ENCODE results near the gene HOXA5.
A peak's percentile ranks its signal among the peaks of the same experiment; 100 is the strongest.

The HOXA5 gene

DNA sequence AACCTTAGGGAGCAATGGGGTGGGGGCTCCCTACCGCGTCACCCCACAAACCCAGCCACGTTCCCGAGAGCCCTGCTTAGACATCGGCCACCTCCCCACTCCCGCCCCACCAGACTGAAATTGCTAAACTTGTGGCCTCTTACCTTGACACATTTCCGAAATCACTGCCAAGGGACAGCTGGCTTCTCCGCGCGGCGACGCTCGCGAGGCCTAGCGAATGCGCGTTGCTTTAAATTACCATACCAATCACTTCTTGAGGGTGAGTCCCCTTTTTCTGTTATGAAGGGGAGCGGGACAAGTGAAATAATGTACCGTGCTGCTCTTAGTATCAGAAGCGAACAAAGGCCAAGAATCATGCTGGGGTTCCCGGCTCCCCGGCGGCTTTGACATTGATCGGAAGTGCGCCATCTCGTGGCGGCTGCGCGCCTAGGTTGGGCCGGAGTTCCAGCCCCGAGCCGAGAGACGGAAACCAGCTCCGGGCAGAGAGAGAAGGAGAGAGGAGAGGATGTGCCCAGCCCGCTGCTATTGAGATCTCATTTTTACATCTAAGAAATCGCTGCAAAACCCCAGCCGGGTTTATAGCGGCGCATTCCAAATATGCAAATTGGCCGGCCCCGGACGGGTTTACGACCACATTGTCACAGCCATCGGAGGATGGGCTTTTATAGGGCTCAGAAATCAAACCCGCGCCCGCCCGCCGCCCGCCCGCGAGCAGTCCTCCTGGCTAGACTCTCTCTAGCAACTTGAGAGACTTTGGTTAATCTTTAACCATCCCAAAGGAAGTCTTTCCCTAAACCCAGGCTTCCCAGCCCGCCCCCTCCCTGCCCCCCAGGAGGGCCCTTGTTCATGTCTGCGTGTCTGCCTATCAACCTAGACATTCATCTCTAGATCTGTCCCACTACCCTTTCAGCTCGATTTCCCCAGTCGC, 36.3 kb upstream of the HOXA5 start (continued):
- peak; percentile 48; the same call in 1 of the 2 replicates for TF ChIP-seq ZFP37 (tag by site-specific recombination; IDR thresholded peaks at IDR 0.05)
- TF ChIP-seq, protein P1, sequence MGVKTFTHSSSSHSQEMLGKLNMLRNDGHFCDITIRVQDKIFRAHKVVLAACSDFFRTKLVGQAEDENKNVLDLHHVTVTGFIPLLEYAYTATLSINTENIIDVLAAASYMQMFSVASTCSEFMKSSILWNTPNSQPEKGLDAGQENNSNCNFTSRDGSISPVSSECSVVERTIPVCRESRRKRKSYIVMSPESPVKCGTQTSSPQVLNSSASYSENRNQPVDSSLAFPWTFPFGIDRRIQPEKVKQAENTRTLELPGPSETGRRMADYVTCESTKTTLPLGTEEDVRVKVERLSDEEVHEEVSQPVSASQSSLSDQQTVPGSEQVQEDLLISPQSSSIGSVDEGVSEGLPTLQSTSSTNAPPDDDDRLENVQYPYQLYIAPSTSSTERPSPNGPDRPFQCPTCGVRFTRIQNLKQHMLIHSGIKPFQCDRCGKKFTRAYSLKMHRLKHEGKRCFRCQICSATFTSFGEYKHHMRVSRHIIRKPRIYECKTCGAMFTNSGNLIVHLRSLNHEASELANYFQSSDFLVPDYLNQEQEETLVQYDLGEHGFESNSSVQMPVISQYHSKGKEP (tag by site-specific recombination; IDR thresholded peaks at IDR 0.05): peak; percentile 44; the same call in 1 of the 2 replicates
- TF ChIP-seq ZNF529 (tag by site-specific recombination; IDR thresholded peaks at IDR 0.05; ENCODE audit: insufficient replicate concordance): no peak
- TF ChIP-seq MEIS1 (CRISPR knock-in tag; IDR thresholded peaks at IDR 0.05; ENCODE audit: borderline replicate concordance): no peak

DNA sequence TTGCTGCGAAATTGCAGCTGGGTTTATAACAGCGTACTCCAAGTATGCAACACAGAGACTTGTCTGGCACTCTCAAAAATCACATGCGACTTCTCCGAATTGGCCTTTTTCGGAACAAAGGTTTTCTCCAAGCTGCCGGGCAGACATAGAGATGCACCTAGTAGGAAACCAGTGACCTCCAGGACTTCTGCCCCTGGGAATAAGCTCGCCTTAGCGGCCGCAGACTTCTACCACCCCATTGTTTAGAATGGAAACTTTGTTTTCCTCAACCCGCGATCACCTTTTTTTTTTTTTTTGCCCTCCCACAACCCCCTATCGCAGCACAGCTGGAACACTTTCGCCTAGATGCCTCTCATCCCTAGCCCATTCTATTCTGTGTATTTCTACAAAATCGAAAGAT, 35.5 kb upstream of the HOXA5 start:
- CTCF ChIA-PET: interaction anchor here (0.6 to 3.7 kb wide), 13 partner anchors 9 to 951 kb away, joined by 3 to 15 read pairs (median 4); no protein-coding TSS in a partner anchor
- no peaks in the 10 kb centered on the region for H3K9me3 ChIP-seq (ENCODE audit: control insufficient read depth, insufficient read depth, low read depth, low read length)
- peaks cover 0 to 10% of the 10 kb centered on the region in 2 experiments; a peak in 2 of 3 replicates for H3K36me3 ChIP-seq (ENCODE audit: control insufficient read depth in 2 of 2, insufficient read depth in 1 of 2, low read length in 2 of 2)
- TF ChIP-seq ZNF76 (tag by site-specific recombination; IDR thresholded peaks at IDR 0.05; ENCODE audit: borderline replicate concordance, low read depth): peak; percentile 70
- TF ChIP-seq PRDM1 (tag by site-specific recombination; IDR thresholded peaks at IDR 0.05): peak; percentile 84
- TF ChIP-seq, protein P2, sequence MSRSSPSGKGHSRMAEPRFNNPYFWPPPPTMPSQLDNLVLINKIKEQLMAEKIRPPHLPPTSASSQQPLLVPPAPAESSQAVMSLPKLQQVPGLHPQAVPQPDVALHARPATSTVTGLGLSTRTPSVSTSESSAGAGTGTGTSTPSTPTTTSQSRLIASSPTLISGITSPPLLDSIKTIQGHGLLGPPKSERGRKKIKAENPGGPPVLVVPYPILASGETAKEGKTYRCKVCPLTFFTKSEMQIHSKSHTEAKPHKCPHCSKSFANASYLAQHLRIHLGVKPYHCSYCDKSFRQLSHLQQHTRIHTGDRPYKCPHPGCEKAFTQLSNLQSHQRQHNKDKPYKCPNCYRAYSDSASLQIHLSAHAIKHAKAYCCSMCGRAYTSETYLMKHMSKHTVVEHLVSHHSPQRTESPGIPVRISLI (tag by site-specific recombination; IDR thresholded peaks at IDR 0.05): 0 out of 2 replicates have a peak, but pooled peaks have one; percentile 50
- TF ChIP-seq, protein P3, sequence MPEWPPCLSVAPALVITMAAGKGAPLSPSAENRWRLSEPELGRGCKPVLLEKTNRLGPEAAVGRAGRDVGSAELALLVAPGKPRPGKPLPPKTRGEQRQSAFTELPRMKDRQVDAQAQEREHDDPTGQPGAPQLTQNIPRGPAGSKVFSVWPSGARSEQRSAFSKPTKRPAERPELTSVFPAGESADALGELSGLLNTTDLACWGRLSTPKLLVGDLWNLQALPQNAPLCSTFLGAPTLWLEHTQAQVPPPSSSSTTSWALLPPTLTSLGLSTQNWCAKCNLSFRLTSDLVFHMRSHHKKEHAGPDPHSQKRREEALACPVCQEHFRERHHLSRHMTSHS (tag by site-specific recombination; IDR thresholded peaks at IDR 0.05): no peak
- peak overlapping the region; percentile 99 for H3K27ac ChIP-seq (ENCODE audit: extremely low read depth, low read depth, low read length)
- H3K4me3 ChIP-seq (ENCODE audit: low read depth, low read length): peak overlapping the region; percentile 76
- POLR2A ChIA-PET: interaction anchor here (0.7 to 3.4 kb wide), 14 partner anchors 9 to 1317 kb away, joined by 4 to 62 read pairs (median 8); partner anchors contain the start of genes HOXA5, HOXA6, HOXA7 and HOXA9
- peaks cover 37% of the 10 kb centered on the region for H3K4me1 ChIP-seq (ENCODE audit: control insufficient read depth, insufficient read depth, low read length)

DNA sequence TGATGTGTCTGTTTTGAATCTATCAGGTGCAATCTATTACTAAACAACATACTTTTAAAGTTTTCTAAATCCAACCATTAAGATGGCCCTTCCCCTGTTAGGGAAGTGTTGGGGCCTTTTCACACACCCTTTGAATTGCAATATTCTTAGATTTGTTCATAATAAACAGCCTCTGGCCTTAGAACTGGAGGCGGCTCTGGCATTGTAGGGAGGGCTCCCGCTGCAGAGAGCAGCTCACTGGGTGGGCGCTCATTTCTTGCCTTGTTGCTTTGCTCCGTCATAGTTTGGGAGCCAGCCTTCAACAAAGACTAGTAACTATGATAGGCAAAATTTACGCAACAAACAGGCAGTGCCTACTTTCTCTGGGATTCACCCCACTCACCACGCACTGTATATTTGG, 34.9 kb upstream of the HOXA5 start:
- Histone ChIP-seq H3K36me3 (ENCODE audit: control insufficient read depth in 2 of 2, insufficient read depth in 1 of 2, low read length in 2 of 2) (peaks cover 0 to 10% of the 10 kb centered on the region in 2 experiments; a peak in 2 of 3 replicates), H3K9me3 (ENCODE audit: control insufficient read depth, insufficient read depth, low read depth, low read length) (no peaks in the 10 kb centered on the region), H3K27ac (ENCODE audit: extremely low read depth, low read depth, low read length) (peak overlapping the region; percentile 99), H3K4me1 (ENCODE audit: control insufficient read depth, insufficient read depth, low read length) (peaks cover 37% of the 10 kb centered on the region), H3K4me3 (ENCODE audit: low read depth, low read length) (peak overlapping the region; percentile 76)
- TF ChIP-seq, protein P4, sequence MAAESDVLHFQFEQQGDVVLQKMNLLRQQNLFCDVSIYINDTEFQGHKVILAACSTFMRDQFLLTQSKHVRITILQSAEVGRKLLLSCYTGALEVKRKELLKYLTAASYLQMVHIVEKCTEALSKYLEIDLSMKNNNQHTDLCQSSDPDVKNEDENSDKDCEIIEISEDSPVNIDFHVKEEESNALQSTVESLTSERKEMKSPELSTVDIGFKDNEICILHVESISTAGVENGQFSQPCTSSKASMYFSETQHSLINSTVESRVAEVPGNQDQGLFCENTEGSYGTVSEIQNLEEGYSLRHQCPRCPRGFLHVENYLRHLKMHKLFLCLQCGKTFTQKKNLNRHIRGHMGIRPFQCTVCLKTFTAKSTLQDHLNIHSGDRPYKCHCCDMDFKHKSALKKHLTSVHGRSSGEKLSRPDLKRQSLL (tag by site-specific recombination; IDR thresholded peaks at IDR 0.05): peak; percentile 76
- no peak for TF ChIP-seq ZNF2 (tag by site-specific recombination; IDR thresholded peaks at IDR 0.05)
- 0 out of 2 replicates have a peak, but pooled peaks have one; percentile 25 for TF ChIP-seq IKZF3 (tag by site-specific recombination; IDR thresholded peaks at IDR 0.05)
- no peak for TF ChIP-seq ZBTB20 (tag by site-specific recombination; IDR thresholded peaks at IDR 0.05)
- no peak for TF ChIP-seq ZNF24 (tag by site-specific recombination; IDR thresholded peaks at IDR 0.05)
- TF ChIP-seq ZNF341 (tag by site-specific recombination; IDR thresholded peaks at IDR 0.05; ENCODE audit: low read depth): peak; percentile 40; the same call in 1 of the 2 replicates
- peak; percentile 62 for TF ChIP-seq SCRT2 (tag by site-specific recombination; IDR thresholded peaks at IDR 0.05)
- peak; percentile 29 for TF ChIP-seq ZNF629 (tag by site-specific recombination; IDR thresholded peaks at IDR 0.05)
- no peak for TF ChIP-seq ZNF302 (tag by site-specific recombination; IDR thresholded peaks at IDR 0.05; ENCODE audit: low read depth)
- ChIA-PET CTCF (interaction anchor here (1.3 to 3.7 kb wide), 6 partner anchors 8 to 17 kb away, joined by 3 to 15 read pairs (median 8); no protein-coding TSS in a partner anchor), POLR2A (interaction anchor here (1.7 to 11.2 kb wide), 7 partner anchors 7 to 68 kb away, joined by 4 to 237 read pairs (median 11); partner anchors contain the start of genes HOXA11 and HOXA9)
